Trophoblast cell (in vitro differentiated cells and primary cell): Measurements from ENCODE around the gene FAM90A1.
A peak's percentile ranks its signal among the peaks of the same experiment; 100 is the strongest.
"Not testable (repeated sequence)": the region's sequence is repeated elsewhere in the genome, so short reads cannot be mapped to it uniquely, and the experiment has no call there.

Source experiments
- DNase-seq, 2 donors: peaks; one replicate each; pipeline ENCODE4 v3.0.0-alpha.2; 2016
- H2AFZ ChIP-seq: 2 replicates; pipeline ENCODE4 v1.6.1; 2013; ENCODE audit warnings: low read length, moderate library complexity, mild to moderate bottlenecking; ENCODE audit not compliant: insufficient read depth, poor library complexity
- H2AK5ac ChIP-seq: 2 replicates; pipeline ENCODE4 v1.6.1; 2013; ENCODE audit warnings: mild to moderate bottlenecking, low read length
- H2BK120ac ChIP-seq: 2 replicates; pipeline ENCODE4 v1.6.1; 2013; ENCODE audit warnings: low read length, mild to moderate bottlenecking, moderate library complexity; ENCODE audit not compliant: insufficient read depth, poor library complexity
- H2BK12ac ChIP-seq: 2 replicates; pipeline ENCODE4 v1.6.1; 2013; ENCODE audit warnings: mild to moderate bottlenecking, low read length, moderate library complexity
- H2BK5ac ChIP-seq: 2 replicates; pipeline ENCODE4 v1.6.1; 2013; ENCODE audit warnings: low read length, low read depth, moderate library complexity, mild to moderate bottlenecking; ENCODE audit not compliant: poor library complexity
- H3K14ac ChIP-seq: 2 replicates; pipeline ENCODE4 v1.6.1; 2013; ENCODE audit warnings: mild to moderate bottlenecking, low read length
- H3K18ac ChIP-seq: 2 replicates; pipeline ENCODE4 v1.6.1; 2013; ENCODE audit warnings: mild to moderate bottlenecking, low read length
- H3K23ac ChIP-seq: 2 replicates; pipeline ENCODE4 v1.6.1; 2013; ENCODE audit warnings: low read length
- H3K27ac ChIP-seq: 2 replicates; pipeline ENCODE4 v1.5.1; 2013; ENCODE audit warnings: low read depth, mild to moderate bottlenecking, inconsistent platforms, low read length, moderate library complexity
- H3K27me3 ChIP-seq: 2 replicates; pipeline ENCODE4 v1.6.1; 2013; ENCODE audit warnings: inconsistent platforms, mild to moderate bottlenecking, low read length, moderate library complexity; ENCODE audit not compliant: insufficient read depth
- H3K36me3 ChIP-seq, 2 experiments: 1 replicate in 1 of 2; 2 replicates in 1 of 2; pipeline ENCODE4 v1.6.1; 2013; ENCODE audit warnings: low read length in 2 of 2, mild to moderate bottlenecking in 2 of 2, moderate library complexity in 1 of 2; ENCODE audit not compliant: insufficient read depth in 2 of 2, control insufficient read depth in 1 of 2
- H3K4ac ChIP-seq: 2 replicates; pipeline ENCODE4 v1.6.1; 2013; ENCODE audit warnings: low read depth, mild to moderate bottlenecking, low read length, moderate library complexity
- H3K4me1 ChIP-seq, 2 experiments: 1 replicate in 1 of 2; 2 replicates in 1 of 2; pipeline ENCODE4 v1.6.1; 2013; ENCODE audit warnings: low read length in 2 of 2, mild to moderate bottlenecking in 2 of 2, moderate library complexity in 1 of 2; ENCODE audit not compliant: insufficient read depth in 2 of 2, control insufficient read depth in 1 of 2
- H3K4me2 ChIP-seq: 2 replicates; pipeline ENCODE4 v1.6.1; 2013; ENCODE audit warnings: inconsistent platforms, mild to moderate bottlenecking, low read length, moderate library complexity
- H3K4me3 ChIP-seq: 2 replicates; pipeline ENCODE4 v1.5.1; 2013; ENCODE audit warnings: mild to moderate bottlenecking, low read depth, low read length, inconsistent platforms
- H3K79me1 ChIP-seq: one replicate; pipeline ENCODE4 v1.6.1; 2013; ENCODE audit warnings: low read length
- H3K79me2 ChIP-seq: 2 replicates; pipeline ENCODE4 v1.6.1; 2013; ENCODE audit warnings: low read length, mild to moderate bottlenecking; ENCODE audit not compliant: control insufficient read depth, insufficient read depth, poor library complexity
- H3K9ac ChIP-seq: 2 replicates; pipeline ENCODE4 v1.6.1; 2013; ENCODE audit warnings: mild to moderate bottlenecking, low read length
- H3K9me3 ChIP-seq: 2 replicates; pipeline ENCODE4 v1.6.1; 2013; ENCODE audit warnings: low read depth, mild to moderate bottlenecking, control low read depth, inconsistent platforms, low read length; ENCODE audit not compliant: insufficient read depth
- H4K12ac ChIP-seq: 2 replicates; pipeline ENCODE4 v1.6.1; 2013; ENCODE audit warnings: low read depth, mild to moderate bottlenecking, low read length, moderate library complexity
- H4K8ac ChIP-seq: 2 replicates; pipeline ENCODE4 v1.6.1; 2013; ENCODE audit warnings: low read depth, mild to moderate bottlenecking, low read length, moderate library complexity
- H4K91ac ChIP-seq: one replicate; pipeline ENCODE4 v1.6.1; 2013; ENCODE audit warnings: low read depth, mild to moderate bottlenecking, low read length, moderate library complexity
- WGBS: extraction: QIAGEN DNeasy Blood & Tissue Kit; methylation state at CpG from one replicate; pipeline ENCODE4 v1.1.7; 2013; ENCODE audit warnings: missing lambda C conversion rate; ENCODE audit not compliant: insufficient read length, insufficient coverage; ENCODE audit errors: extremely low coverage; 5-methylcytosine and 5-hydroxymethylcytosine counted together

FAM90A1 gene

DNA sequence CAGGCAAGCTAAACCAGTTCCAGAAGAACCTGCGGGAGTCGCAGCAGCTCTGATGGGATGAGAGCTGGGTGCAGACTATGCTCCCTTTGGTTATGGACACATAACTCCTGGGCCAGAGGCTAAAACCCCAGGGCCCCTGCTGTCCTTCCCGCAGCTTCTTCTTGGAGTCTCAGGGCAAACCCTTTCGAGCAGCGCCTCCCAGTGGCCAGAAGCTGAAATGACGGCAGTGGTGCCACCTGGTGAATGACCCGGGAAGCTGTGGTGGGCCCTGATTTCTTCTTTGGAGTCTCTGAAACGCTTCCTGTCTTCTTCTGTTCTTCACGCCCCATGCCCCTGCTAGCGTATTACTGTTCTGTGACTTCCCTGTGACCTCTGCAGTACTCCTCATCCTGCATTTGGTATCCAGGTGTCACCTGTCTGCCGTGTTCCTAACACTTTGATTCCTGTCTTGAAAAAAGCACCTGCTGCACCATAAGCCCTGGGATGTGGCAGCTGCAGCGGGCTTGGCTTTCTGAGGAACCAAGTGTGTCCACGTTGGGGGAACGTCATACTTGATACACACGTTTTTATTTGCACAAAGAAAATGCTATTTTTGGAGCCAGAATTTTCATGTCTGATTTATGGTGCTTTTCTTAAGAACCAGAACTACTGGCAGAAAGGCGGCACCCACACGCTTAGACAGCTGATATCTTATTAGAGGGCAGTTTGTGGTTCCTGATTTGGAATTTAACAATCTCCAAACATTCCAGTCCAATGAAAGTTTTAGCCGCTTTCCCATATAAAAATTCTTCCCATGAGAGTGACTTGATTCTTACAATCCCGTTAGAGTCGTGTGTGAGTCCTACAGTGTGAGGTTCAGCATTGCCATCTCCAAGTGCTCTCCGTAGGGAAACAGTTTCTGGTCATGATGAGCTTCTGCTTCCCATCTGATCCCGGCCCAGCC is 4.5 kb upstream of the FAM90A1 start:
- not testable (repeated sequence) for H4K8ac ChIP-seq, H3K4me2 ChIP-seq, H3K36me3 ChIP-seq, H3K14ac ChIP-seq, H2BK120ac ChIP-seq, H3K4ac ChIP-seq, H4K12ac ChIP-seq, H3K79me1 ChIP-seq, H3K79me2 ChIP-seq, H2BK5ac ChIP-seq, H3K27me3 ChIP-seq, H2BK12ac ChIP-seq, H4K91ac ChIP-seq, H3K9ac ChIP-seq, H2AK5ac ChIP-seq, H3K4me1 ChIP-seq, H3K27ac ChIP-seq, H3K23ac ChIP-seq, H3K18ac ChIP-seq, H3K4me3 ChIP-seq, H2AFZ ChIP-seq, H3K9me3 ChIP-seq
- peak; percentile 9 to 44 for DNase-seq
- WGBS = no CpG with 5 or more reads among the region's 22 CpGs

- not testable (repeated sequence) for H3K4me3 ChIP-seq, H2BK5ac ChIP-seq, H3K79me2 ChIP-seq, H3K4me1 ChIP-seq, H4K8ac ChIP-seq, H3K9me3 ChIP-seq, H2BK120ac ChIP-seq, H2AFZ ChIP-seq, H2AK5ac ChIP-seq, H3K4me2 ChIP-seq, H3K23ac ChIP-seq, H3K79me1 ChIP-seq, H3K18ac ChIP-seq, H3K9ac ChIP-seq, H2BK12ac ChIP-seq, H4K12ac ChIP-seq, H3K27me3 ChIP-seq, H3K14ac ChIP-seq, H4K91ac ChIP-seq, H3K4ac ChIP-seq, H3K36me3 ChIP-seq, H3K27ac ChIP-seq, DNase-seq
- no CpG with 5 or more reads among the region's 5 CpGs for WGBS
Measured at GRCh38 chr12:8231049-8231448, 3.6 kb upstream of the FAM90A1 start.

DNA sequence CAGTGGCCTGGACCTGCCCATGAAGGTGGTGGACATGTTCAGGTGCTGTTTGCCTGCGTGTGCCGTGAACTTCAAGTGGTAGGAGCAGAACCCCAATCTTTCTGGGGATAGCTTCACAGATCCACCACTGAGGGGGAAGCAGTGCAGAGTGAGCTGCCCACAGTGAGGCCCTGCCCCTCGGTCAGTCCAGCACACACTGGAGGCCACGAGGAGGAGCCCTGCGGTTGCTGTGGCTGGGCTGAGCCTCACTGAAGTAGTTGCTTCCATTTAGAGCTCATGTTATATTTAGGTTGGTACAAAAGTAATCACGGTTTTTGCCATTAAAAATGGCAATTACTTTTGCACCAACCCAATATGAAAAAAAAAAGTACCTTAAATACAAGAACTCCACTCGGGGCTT is 2.1 kb upstream of the FAM90A1 start:
- DNase-seq, H2BK120ac ChIP-seq, H3K18ac ChIP-seq, H2BK12ac ChIP-seq, H3K27ac ChIP-seq, H2AFZ ChIP-seq, H3K9ac ChIP-seq, H3K4ac ChIP-seq, H3K4me1 ChIP-seq, H3K9me3 ChIP-seq, H3K4me2 ChIP-seq, H3K14ac ChIP-seq, H4K8ac ChIP-seq, H3K23ac ChIP-seq, H3K79me1 ChIP-seq, H2BK5ac ChIP-seq, H2AK5ac ChIP-seq, H4K91ac ChIP-seq, H3K79me2 ChIP-seq, H3K27me3 ChIP-seq, H4K12ac ChIP-seq, H3K4me3 ChIP-seq, H3K36me3 ChIP-seq: not testable (repeated sequence)
- no CpG with 5 or more reads among the region's 7 CpGs for WGBS

DNA sequence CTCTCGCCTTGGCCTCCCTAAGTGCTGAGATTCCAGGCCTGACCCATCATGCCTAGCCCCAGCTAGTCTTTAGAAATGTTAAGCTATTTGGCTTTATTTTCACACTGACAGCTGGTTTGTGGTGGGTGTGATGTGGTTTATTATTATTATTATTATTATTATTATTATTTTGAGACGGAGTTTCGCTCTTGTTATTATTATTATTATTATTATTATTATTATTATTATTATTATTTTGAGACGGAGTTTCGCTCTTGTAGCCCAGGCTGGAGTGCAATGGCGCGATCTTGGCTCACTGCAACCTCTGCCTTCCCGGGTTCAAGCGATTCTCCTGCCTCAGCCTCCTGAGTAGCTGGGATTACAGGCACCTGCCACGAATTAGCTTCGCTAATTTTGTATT is 1.2 kb upstream of the FAM90A1 start:
- not testable (repeated sequence) for H3K14ac ChIP-seq, H3K27me3 ChIP-seq, H4K12ac ChIP-seq, H3K18ac ChIP-seq, H3K4me3 ChIP-seq, H3K79me1 ChIP-seq, H3K4me2 ChIP-seq, H3K9ac ChIP-seq, H3K79me2 ChIP-seq, H2BK120ac ChIP-seq, H3K36me3 ChIP-seq, H3K27ac ChIP-seq, H3K4me1 ChIP-seq, H2AK5ac ChIP-seq, H4K91ac ChIP-seq, DNase-seq, H4K8ac ChIP-seq, H2AFZ ChIP-seq, H3K23ac ChIP-seq, H2BK12ac ChIP-seq, H3K9me3 ChIP-seq, H2BK5ac ChIP-seq, H3K4ac ChIP-seq
- no CpG with 5 or more reads among the region's 11 CpGs for WGBS
